Measurements from ENCODE around the gene CERS6.

Gene CERS6

GRCh38 chr2:168521053-168521741, 65.1 kb downstream of the CERS6 start:
- no peaks in the 10 kb centered on the region for H3K9me3 ChIP-seq
- DNase-seq, result peak; percentile 55
- no peaks in the 10 kb centered on the region for H3K36me3 ChIP-seq
- peaks cover 5% of the 10 kb centered on the region for H3K4me1 ChIP-seq
- no peak overlapping the region; the same call in 1 of the 2 replicates for H3K4me3 ChIP-seq (ENCODE audit: low read depth, low read length)
- TF ChIP-seq, protein P1, sequence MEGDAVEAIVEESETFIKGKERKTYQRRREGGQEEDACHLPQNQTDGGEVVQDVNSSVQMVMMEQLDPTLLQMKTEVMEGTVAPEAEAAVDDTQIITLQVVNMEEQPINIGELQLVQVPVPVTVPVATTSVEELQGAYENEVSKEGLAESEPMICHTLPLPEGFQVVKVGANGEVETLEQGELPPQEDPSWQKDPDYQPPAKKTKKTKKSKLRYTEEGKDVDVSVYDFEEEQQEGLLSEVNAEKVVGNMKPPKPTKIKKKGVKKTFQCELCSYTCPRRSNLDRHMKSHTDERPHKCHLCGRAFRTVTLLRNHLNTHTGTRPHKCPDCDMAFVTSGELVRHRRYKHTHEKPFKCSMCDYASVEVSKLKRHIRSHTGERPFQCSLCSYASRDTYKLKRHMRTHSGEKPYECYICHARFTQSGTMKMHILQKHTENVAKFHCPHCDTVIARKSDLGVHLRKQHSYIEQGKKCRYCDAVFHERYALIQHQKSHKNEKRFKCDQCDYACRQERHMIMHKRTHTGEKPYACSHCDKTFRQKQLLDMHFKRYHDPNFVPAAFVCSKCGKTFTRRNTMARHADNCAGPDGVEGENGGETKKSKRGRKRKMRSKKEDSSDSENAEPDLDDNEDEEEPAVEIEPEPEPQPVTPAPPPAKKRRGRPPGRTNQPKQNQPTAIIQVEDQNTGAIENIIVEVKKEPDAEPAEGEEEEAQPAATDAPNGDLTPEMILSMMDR (IDR thresholded peaks at IDR 0.05; ENCODE audit: low read depth, low read length), result no peak
- H3K27me3 ChIP-seq, result no peaks in the 10 kb centered on the region

DNA sequence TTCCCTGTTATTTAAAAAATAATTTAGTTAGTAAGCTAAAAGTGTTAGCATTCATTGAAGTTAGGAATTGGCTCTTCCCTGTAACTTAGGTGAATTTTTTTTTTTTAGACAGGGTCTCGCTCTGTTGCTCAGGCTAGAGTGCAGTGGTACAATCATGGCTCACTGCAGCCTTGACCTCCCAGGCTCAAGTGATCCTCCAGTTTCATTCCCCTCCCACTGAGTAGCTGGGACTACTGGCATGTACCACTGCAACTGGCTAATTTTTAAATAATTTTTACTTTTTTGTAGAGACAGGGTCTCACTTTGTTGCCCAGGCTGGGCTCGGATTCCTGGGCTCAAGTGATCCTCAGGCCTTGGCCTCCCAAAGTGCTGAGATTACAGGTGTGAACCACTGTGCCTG, 66.4 kb downstream of the CERS6 start:
- no peaks in the 10 kb centered on the region for H3K27me3 ChIP-seq
- no peak overlapping the region for H3K4me3 ChIP-seq (ENCODE audit: low read depth, low read length)
- H3K4me1 ChIP-seq, result peaks cover 5% of the 10 kb centered on the region
- TF ChIP-seq, protein P1 (IDR thresholded peaks at IDR 0.05; ENCODE audit: low read depth, low read length), result no peak
- no peak for DNase-seq
- H3K9me3 ChIP-seq, result no peaks in the 10 kb centered on the region
- H3K36me3 ChIP-seq, result no peaks in the 10 kb centered on the region

DNA sequence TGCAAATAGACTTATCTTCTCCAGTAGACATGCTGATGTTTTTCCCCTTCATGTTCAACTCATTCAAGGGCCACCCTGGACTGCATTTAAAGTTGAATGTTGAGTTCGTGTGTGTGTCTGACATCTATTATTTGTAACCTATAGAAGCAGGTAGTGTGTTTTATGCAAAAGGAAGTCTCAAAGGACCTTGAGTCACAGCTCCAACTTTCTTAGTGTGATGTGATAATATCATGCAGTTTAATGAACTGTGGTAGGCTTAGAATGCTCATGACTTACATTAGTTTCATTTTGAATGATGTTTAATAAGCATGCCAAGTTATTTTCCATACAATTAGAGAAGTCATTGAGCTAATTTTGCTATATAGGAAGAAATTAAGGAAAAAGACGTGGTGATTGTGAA, 67.9 kb downstream of the CERS6 start:
- TF ChIP-seq, protein P1 (IDR thresholded peaks at IDR 0.05; ENCODE audit: low read depth, low read length), result no peak
- no peak for DNase-seq
- Histone ChIP-seq H3K36me3 (no peaks in the 10 kb centered on the region), H3K4me3 (ENCODE audit: low read depth, low read length) (no peak overlapping the region), H3K9me3 (no peaks in the 10 kb centered on the region), H3K4me1 (no peaks in the 10 kb centered on the region), H3K27me3 (no peaks in the 10 kb centered on the region)

- H3K4me3 ChIP-seq (ENCODE audit: low read depth, low read length), result no peak overlapping the region
- no peak for DNase-seq
- H3K36me3 ChIP-seq, result no peaks in the 10 kb centered on the region
- H3K4me1 ChIP-seq, result peaks cover 4% of the 10 kb centered on the region; the same call in 1 of the 2 replicates
- H3K27me3 ChIP-seq, result no peaks in the 10 kb centered on the region
- TF ChIP-seq, protein P1 (IDR thresholded peaks at IDR 0.05; ENCODE audit: low read depth, low read length), result no peak
- H3K9me3 ChIP-seq, result no peaks in the 10 kb centered on the region
These were observed 68.9 kb downstream of the CERS6 start for GRCh38 chr2:168525020-168525419.

DNA sequence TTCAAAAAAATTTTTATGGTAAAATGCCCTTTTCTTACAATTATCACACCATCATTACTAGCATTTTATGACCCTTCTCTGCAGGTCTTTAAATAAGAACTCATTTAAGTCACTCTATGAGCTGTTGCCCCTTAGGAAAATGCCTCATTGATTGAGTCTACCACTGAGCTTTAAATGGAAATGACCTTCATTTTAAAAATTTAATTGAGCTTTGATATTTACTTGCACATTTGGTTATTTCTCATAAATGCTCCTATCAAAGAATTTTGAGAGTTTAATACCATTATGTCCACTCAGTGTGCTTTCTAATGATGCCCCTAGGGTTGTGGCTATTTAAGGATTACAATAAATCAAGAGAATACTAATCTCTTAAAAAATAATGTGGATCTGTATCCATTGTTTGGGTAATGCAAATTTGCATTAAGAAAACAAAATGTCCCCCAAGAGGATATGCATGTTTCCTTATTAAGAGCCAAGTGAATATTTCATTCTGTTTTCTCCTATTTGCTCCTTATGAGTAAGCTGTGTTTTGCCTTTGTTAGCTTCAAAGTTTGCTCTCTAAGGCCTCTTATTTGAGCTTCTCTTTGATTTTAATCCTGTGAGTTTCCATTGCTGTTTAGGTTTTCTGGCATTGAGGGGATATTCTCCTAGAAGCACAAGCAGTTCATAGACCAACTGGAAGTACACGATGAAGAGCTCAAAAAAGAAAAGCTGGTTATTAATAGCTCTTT, 69.8 kb downstream of the CERS6 start:
- TF ChIP-seq, protein P1 (IDR thresholded peaks at IDR 0.05; ENCODE audit: low read depth, low read length), result no peak
- DNase-seq, result no peak
- Histone ChIP-seq H3K4me1 (peaks cover 4% of the 10 kb centered on the region; the same call in 1 of the 2 replicates), H3K36me3 (no peaks in the 10 kb centered on the region), H3K9me3 (no peaks in the 10 kb centered on the region), H3K27me3 (no peaks in the 10 kb centered on the region), H3K4me3 (ENCODE audit: low read depth, low read length) (no peak overlapping the region)

DNA sequence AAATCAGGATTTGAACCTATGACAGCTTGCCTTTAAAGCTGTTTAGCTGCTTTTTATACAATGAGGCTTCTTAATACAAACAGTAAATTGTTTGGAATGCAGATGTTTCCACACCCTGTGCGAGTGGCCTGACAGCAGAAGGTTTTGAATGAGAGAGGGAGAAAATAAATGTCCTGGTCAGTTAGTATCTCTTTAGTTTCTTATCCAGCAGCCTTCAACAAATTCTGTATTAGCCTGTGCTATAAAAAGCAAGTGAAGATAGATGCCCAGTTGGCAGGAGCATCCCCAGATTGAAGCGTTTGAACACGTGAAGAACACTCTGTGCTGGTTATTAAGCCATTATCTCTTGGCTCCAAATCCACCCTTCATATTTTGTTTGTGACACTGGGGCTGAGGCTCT, 70.6 kb downstream of the CERS6 start:
- no peaks in the 10 kb centered on the region for H3K9me3 ChIP-seq
- no peak for DNase-seq
- H3K4me3 ChIP-seq (ENCODE audit: low read depth, low read length), result no peak overlapping the region
- H3K27me3 ChIP-seq, result no peaks in the 10 kb centered on the region
- peaks cover 4% of the 10 kb centered on the region; the same call in 1 of the 2 replicates for H3K4me1 ChIP-seq
- no peaks in the 10 kb centered on the region for H3K36me3 ChIP-seq
- TF ChIP-seq, protein P1 (IDR thresholded peaks at IDR 0.05; ENCODE audit: low read depth, low read length), result no peak

Data from BE2C (cell line).